HEK293T (cell line): ENCODE data around the gene SLC20A1.
"Not testable (repeated sequence)": the region's sequence is repeated elsewhere in the genome, so short reads cannot be mapped to it uniquely, and the experiment has no call there.

Source experiments
- CTCF ChIA-PET: fragments of 350-600 bp; formaldehyde crosslinking; extraction: SDS; loops from one replicate; lab custom pipeline; 2021; ENCODE audit warnings: antibody characterized with exemption, inconsistent platforms; lab: Yijun Ruan, JAX
- POLR2A ChIA-PET: fragments of 350-600 bp; formaldehyde crosslinking; extraction: SDS; loops from one replicate; lab custom pipeline; 2020; ENCODE audit warnings: antibody characterized with exemption, inconsistent platforms; lab: Yijun Ruan, JAX
- DNase-seq: peaks from one replicate; pipeline ENCODE4 v3.0.0; 2012; ENCODE audit warnings: mixed read lengths; ENCODE audit errors: extremely low spot score
- ARNT ChIP-seq: fragments of 450-650 bp; IDR thresholded peaks from 2 replicates; pipeline ENCODE4 v1.6.1; 2017; ENCODE audit warnings: mild to moderate bottlenecking
- BHLHE40 ChIP-seq: fragments of 450-650 bp; IDR thresholded peaks from 2 replicates; pipeline ENCODE4 v1.6.1; 2016; ENCODE audit warnings: mild to moderate bottlenecking, moderate library complexity, borderline replicate concordance
- CTBP1 ChIP-seq: fragments of 450-650 bp; IDR thresholded peaks from 2 replicates; pipeline ENCODE4 v1.6.1; 2016; ENCODE audit warnings: borderline replicate concordance
- ELF4 ChIP-seq: fragments of 450-650 bp; IDR thresholded peaks from 2 replicates; pipeline ENCODE4 v1.6.1; 2017; ENCODE audit warnings: antibody characterized with exemption
- FOXA1 ChIP-seq: fragments of 450-650 bp; IDR thresholded peaks from 2 replicates; pipeline ENCODE4 v1.6.1; 2016; ENCODE audit warnings: mild to moderate bottlenecking
- FOXK2 ChIP-seq: fragments of 450-650 bp; IDR thresholded peaks from 2 replicates; pipeline ENCODE4 v1.6.1; 2016; ENCODE audit warnings: mild to moderate bottlenecking
- FOXM1 ChIP-seq: fragments of 450-650 bp; IDR thresholded peaks from 2 replicates; pipeline ENCODE4 v1.6.1; 2017; ENCODE audit warnings: mild to moderate bottlenecking, borderline replicate concordance
- HDGF ChIP-seq: fragments of 450-650 bp; IDR thresholded peaks from 2 replicates; pipeline ENCODE4 v1.6.1; 2017; ENCODE audit warnings: antibody characterized with exemption, borderline replicate concordance
- L3MBTL2 ChIP-seq: fragments of 450-650 bp; conservative IDR thresholded peaks from 2 replicates; pipeline ENCODE4 v1.6.1; 2016; ENCODE audit warnings: mild to moderate bottlenecking
- LEF1 ChIP-seq: fragments of 450-650 bp; IDR thresholded peaks from 2 replicates; pipeline ENCODE4 v1.6.1; 2017; ENCODE audit warnings: mild to moderate bottlenecking, borderline replicate concordance
- NFRKB ChIP-seq: fragments of 450-650 bp; IDR thresholded peaks from 2 replicates; pipeline ENCODE4 v1.6.1; 2016; ENCODE audit warnings: mild to moderate bottlenecking, moderate library complexity
- PKNOX1 ChIP-seq: fragments of 450-650 bp; IDR thresholded peaks from 2 replicates; pipeline ENCODE4 v1.6.1; 2016
- SP1 ChIP-seq: fragments of 450-650 bp; IDR thresholded peaks from 2 replicates; pipeline ENCODE4 v1.6.1; 2017
- SUZ12 ChIP-seq: fragments of 450-650 bp; IDR thresholded peaks from 2 replicates; pipeline ENCODE4 v1.6.1; 2016; ENCODE audit warnings: mild to moderate bottlenecking
- TARDBP ChIP-seq: fragments of 450-650 bp; IDR thresholded peaks from 2 replicates; pipeline ENCODE4 v1.6.1; 2016
- ZNF384 ChIP-seq: fragments of 450-650 bp; IDR thresholded peaks from 2 replicates; pipeline ENCODE4 v1.6.1; 2016

Gene SLC20A1

GRCh38 chr2:112614201-112614840 lies 31.4 kb upstream of the SLC20A1 start:
- POLR2A ChIA-PET = no interaction called here
- CTCF ChIA-PET = interaction anchor here (0.6 to 1.5 kb wide), 3 partner anchors 9 to 1319 kb away, joined by 3 to 9 read pairs (median 3); no protein-coding TSS in a partner anchor
- TF ChIP-seq ARNT (no peak), TARDBP (no peak), BHLHE40 (no peak), FOXK2 (no peak), FOXA1 (no peak), FOXM1 (no peak)
- no peak for DNase-seq

GRCh38 chr2:112615051-112615450 lies 30.7 kb upstream of the SLC20A1 start:
- DNase-seq = no peak
- POLR2A ChIA-PET = no interaction called here
- no peak for TF ChIP-seq ELF4
- no peak for TF ChIP-seq SUZ12
- no peak for TF ChIP-seq NFRKB
- TF ChIP-seq L3MBTL2 = no peak
- no peak for TF ChIP-seq BHLHE40
- TF ChIP-seq FOXM1 = no peak
- no peak for TF ChIP-seq HDGF
- TF ChIP-seq ZNF384 = no peak
- no peak for TF ChIP-seq FOXA1
- TF ChIP-seq FOXK2 = no peak
- no peak for TF ChIP-seq TARDBP
- CTCF ChIA-PET = interaction anchor here (0.6 to 1.5 kb wide), 2 partner anchors 8 to 44 kb away, joined by 3 read pairs; no protein-coding TSS in a partner anchor

- POLR2A ChIA-PET, CTCF ChIA-PET: not testable (repeated sequence)
These were observed 29.9 kb upstream of the SLC20A1 start for GRCh38 chr2:112615798-112616197.

GRCh38 chr2:112618383-112618782 lies 27.4 kb upstream of the SLC20A1 start:
- TF ChIP-seq FOXA1 (no peak), ZNF384 (no peak), TARDBP (no peak), SUZ12 (no peak), CTBP1 (no peak), LEF1 (no peak)
- ChIA-PET CTCF (interaction anchor here (0.7 kb wide), 1 partner anchor 19 kb away, joined by 9 read pairs; no protein-coding TSS in a partner anchor), POLR2A (no interaction called here)
- DNase-seq = no peak

More at GRCh38 chr2:112615798-112616197, 29.9 kb upstream of the SLC20A1 start:
- DNase-seq = not testable (repeated sequence)

GRCh38 chr2:112621790-112622527 lies 23.8 kb upstream of the SLC20A1 start:
- TF ChIP-seq L3MBTL2 (no peak), HDGF (no peak), SUZ12 (no peak), FOXA1 (no peak), ARNT (no peak), TARDBP (no peak), FOXM1 (no peak), SP1 (no peak), BHLHE40 (no peak), CTBP1 (no peak), ZNF384 (no peak), PKNOX1 (no peak)
- ChIA-PET POLR2A (no interaction called here), CTCF (interaction anchor here (1.9 to 10.6 kb wide), 2 partner anchors 104 to 105 kb away, joined by 5 to 92 read pairs; no protein-coding TSS in a partner anchor)
- no peak for DNase-seq

- POLR2A ChIA-PET = no interaction called here
- TF ChIP-seq FOXM1 (no peak), SP1 (no peak), NFRKB (no peak), FOXA1 (no peak), BHLHE40 (no peak), CTBP1 (no peak), ELF4 (no peak)
These were observed 23.2 kb upstream of the SLC20A1 start for GRCh38 chr2:112622528-112622849.

GRCh38 chr2:112623913-112624777 lies 21.6 kb upstream of the SLC20A1 start:
- TF ChIP-seq LEF1 (no peak), CTBP1 (no peak), FOXK2 (no peak), ELF4 (no peak), NFRKB (no peak), FOXM1 (no peak), PKNOX1 (no peak), BHLHE40 (no peak), TARDBP (no peak), ZNF384 (no peak)
- DNase-seq = no peak
- ChIA-PET POLR2A (no interaction called here), CTCF (interaction anchor here (0.7 to 10.6 kb wide), 5 partner anchors 9 to 453 kb away, joined by 3 to 92 read pairs (median 3); no protein-coding TSS in a partner anchor)

More at GRCh38 chr2:112622528-112622849, 23.2 kb upstream of the SLC20A1 start:
- CTCF ChIA-PET = interaction anchor here (10.6 kb wide), 1 partner anchor 104 kb away, joined by 92 read pairs; no protein-coding TSS in a partner anchor
- no peak for DNase-seq
